A549 (cell line): Measurements from ENCODE around the gene PDZD2.

Experiments
- CBX2 ChIP-seq: fragments of 200-600 bp; sonication (generic); IDR thresholded peaks from 2 replicates; pipeline ENCODE4 v1.6.1; 2016; ENCODE audit warnings: low read depth, mild to moderate bottlenecking, borderline replicate concordance
- CEBPB ChIP-seq, 2 experiments: fragments of >200 bp in 1 of 2; sonication (Bioruptor Twin) in 1 of 2; formaldehyde crosslinking in 1 of 2; IDR thresholded peaks; 2 replicates each; pipeline ENCODE4 v1.6.1; 2012 to 2016
- CTCF ChIP-seq: fragments of >200 bp; sonication (Bioruptor Twin); formaldehyde crosslinking; IDR thresholded peaks from 3 replicates; pipeline ENCODE4 v1.5.1; 2016
- ELK1 ChIP-seq: fragments of 150-350 bp; IDR thresholded peaks from 2 replicates; pipeline ENCODE4 v1.6.1; 2014; ENCODE audit warnings: low read depth, mild to moderate bottlenecking, low read length
- JUNB ChIP-seq: fragments of >200 bp; sonication (Bioruptor Twin); formaldehyde crosslinking; IDR thresholded peaks from 2 replicates; pipeline ENCODE4 v1.6.1; 2016
- NPAS2 ChIP-seq: fragments of 250-450 bp; sonication (Bioruptor Pico); IDR thresholded peaks from 2 replicates; pipeline ENCODE4 v1.8.0; 2022; ENCODE audit warnings: mild to moderate bottlenecking, moderate library complexity, borderline replicate concordance
- PBX3 ChIP-seq: IDR thresholded peaks from 2 replicates; pipeline ENCODE4 v1.6.1; 2012
- POLR2A ChIP-seq: IDR thresholded peaks from 2 replicates; pipeline ENCODE4 v1.6.1; 2012; ENCODE audit warnings: mild to moderate bottlenecking, low read length
- RCOR1 ChIP-seq: fragments of 150-350 bp; IDR thresholded peaks from 2 replicates; pipeline ENCODE4 v1.6.1; 2014; ENCODE audit warnings: antibody characterized with exemption, low read length, low read depth
- RNF2 ChIP-seq: fragments of 200-600 bp; sonication (generic); IDR thresholded peaks from 2 replicates; pipeline ENCODE4 v1.6.1; 2016; ENCODE audit warnings: low read depth, mild to moderate bottlenecking, antibody characterized with exemption, moderate library complexity, borderline replicate concordance
- SMC3 ChIP-seq: fragments of >200 bp; sonication (Bioruptor Twin); formaldehyde crosslinking; IDR thresholded peaks from 3 replicates; pipeline ENCODE4 v1.6.1; 2018; ENCODE audit warnings: inconsistent platforms
- TP53 ChIP-seq: fragments of 250-450 bp; sonication (Bioruptor Pico); IDR thresholded peaks from 2 replicates; pipeline ENCODE4 v1.5.0; 2021; ENCODE audit warnings: mild to moderate bottlenecking, moderate library complexity
- ZNF302 ChIP-seq: fragments of 250-450 bp; sonication (Bioruptor Pico); IDR thresholded peaks from 2 replicates; pipeline ENCODE4 v1.9.0; 2021; ENCODE audit warnings: inconsistent platforms, mild to moderate bottlenecking, moderate library complexity
- TF ChIP-seq, protein P1 (sequence below): fragments of 200-600 bp; sonication (generic); IDR thresholded peaks from 2 replicates; pipeline ENCODE4 v1.6.1; 2016; ENCODE audit warnings: antibody characterized with exemption, mild to moderate bottlenecking, moderate library complexity

- TF ChIP-seq POLR2A, result no peak
- TF ChIP-seq CBX2, result no peak
- no peak for TF ChIP-seq CTCF
- no peak for TF ChIP-seq CEBPB (IDR thresholded peaks at IDR 0.05)
- no peak for TF ChIP-seq RNF2
- TF ChIP-seq SMC3, result no peak
- TF ChIP-seq JUNB, result no peak
- TF ChIP-seq RCOR1, result no peak
- TF ChIP-seq, protein P1, sequence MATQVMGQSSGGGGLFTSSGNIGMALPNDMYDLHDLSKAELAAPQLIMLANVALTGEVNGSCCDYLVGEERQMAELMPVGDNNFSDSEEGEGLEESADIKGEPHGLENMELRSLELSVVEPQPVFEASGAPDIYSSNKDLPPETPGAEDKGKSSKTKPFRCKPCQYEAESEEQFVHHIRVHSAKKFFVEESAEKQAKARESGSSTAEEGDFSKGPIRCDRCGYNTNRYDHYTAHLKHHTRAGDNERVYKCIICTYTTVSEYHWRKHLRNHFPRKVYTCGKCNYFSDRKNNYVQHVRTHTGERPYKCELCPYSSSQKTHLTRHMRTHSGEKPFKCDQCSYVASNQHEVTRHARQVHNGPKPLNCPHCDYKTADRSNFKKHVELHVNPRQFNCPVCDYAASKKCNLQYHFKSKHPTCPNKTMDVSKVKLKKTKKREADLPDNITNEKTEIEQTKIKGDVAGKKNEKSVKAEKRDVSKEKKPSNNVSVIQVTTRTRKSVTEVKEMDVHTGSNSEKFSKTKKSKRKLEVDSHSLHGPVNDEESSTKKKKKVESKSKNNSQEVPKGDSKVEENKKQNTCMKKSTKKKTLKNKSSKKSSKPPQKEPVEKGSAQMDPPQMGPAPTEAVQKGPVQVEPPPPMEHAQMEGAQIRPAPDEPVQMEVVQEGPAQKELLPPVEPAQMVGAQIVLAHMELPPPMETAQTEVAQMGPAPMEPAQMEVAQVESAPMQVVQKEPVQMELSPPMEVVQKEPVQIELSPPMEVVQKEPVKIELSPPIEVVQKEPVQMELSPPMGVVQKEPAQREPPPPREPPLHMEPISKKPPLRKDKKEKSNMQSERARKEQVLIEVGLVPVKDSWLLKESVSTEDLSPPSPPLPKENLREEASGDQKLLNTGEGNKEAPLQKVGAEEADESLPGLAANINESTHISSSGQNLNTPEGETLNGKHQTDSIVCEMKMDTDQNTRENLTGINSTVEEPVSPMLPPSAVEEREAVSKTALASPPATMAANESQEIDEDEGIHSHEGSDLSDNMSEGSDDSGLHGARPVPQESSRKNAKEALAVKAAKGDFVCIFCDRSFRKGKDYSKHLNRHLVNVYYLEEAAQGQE, result no peak
- TF ChIP-seq ELK1, result no peak
- no peak for TF ChIP-seq NPAS2
- TF ChIP-seq TP53 (CRISPR knock-in tag), result no peak
- TF ChIP-seq ZNF302, result no peak
- no peak for TF ChIP-seq PBX3
Measured at GRCh38 chr5:31832966-31833365, 194.0 kb downstream of the PDZD2 start.
